ENCODE measurements around the gene DOCK4.

- TF ChIP-seq POLR2A (IDR thresholded peaks at IDR 0.05): no peak
- no peak for TF ChIP-seq CTCF (IDR thresholded peaks at IDR 0.05)
Observed at GRCh38 chr7:111958896-111959295, 247.3 kb downstream of the DOCK4 start.
